ENCODE data around the gene ZNF217.
A peak's percentile ranks its signal among the peaks of the same experiment; 100 is the strongest.
"Not testable (repeated sequence)": the region's sequence is repeated elsewhere in the genome, so short reads cannot be mapped to it uniquely, and the experiment has no call there.

ZNF217 gene

DNA sequence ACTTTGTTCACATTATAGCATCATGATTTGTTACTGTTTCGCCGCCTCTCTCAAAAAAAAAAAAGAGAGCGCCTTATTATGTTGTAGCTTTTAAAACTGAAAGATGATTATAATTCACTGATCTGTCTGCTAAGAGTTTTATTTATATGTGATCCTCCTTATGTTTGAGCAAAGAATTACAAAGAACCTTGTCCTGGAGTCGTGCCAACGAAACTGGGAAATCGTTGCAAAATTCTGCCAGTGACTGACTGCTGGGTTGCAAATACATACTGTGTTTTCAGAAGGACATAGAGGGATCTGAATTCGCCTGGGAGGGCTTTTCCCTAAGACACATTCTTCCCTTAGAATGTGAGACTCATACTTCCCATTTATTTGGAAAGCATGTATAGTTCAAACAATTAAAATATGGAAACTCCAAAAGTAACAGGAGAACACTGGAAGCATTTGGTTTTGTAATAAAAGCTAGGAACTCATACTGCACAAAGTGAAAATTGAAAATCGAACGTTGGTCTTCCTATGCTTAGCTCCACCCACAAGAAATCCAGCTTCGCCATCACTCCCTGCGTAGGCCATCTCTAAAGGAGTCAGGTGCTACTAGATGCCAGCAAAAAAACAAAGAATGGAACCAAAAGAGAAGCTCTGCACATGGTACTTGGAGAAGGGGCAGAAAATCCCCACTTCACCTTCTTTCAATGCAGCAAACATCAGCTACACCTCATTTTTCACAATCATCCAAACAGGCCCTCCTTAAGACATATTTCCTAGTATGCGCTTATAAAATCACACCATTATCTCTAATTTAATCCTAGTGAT lies 2.8 kb upstream of the ZNF217 start:
- H3K27me3 Mint-ChIP-seq; DNase-seq; H3K9me3 Mint-ChIP-seq; ATAC-seq; H3K36me3 Mint-ChIP-seq (ENCODE audit: low read depth): not testable (repeated sequence)
- peak overlapping the region; percentile 78 for H3K4me3 Mint-ChIP-seq
- peaks cover 57% of the 10 kb centered on the region for H3K4me1 Mint-ChIP-seq
- peak overlapping the region; percentile 86 for H3K27ac Mint-ChIP-seq

DNA sequence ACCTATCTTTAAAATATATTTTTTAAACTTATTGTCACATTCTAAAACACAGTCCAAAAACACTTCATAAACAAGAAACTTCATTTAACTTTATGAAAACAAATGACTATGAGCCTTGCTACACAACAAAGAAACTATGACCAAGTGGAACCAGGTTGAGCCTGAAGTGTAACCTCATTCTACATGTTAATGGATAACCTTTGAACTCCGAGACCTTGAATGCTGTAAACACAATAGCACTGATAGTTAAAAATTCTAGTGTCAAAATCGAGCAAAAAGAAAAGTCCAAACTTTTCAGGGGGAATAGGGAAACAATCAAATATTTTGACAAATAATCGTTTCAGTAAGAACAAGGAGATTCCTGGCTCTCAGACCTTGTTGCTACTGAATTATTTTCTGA lies 2.1 kb upstream of the ZNF217 start:
- H3K27me3 Mint-ChIP-seq; H3K36me3 Mint-ChIP-seq (ENCODE audit: low read depth); H3K9me3 Mint-ChIP-seq; DNase-seq; ATAC-seq: not testable (repeated sequence)
- Mint-ChIP-seq H3K4me3 (peak overlapping the region; percentile 78), H3K4me1 (peaks cover 54% of the 10 kb centered on the region), H3K27ac (peak overlapping the region; percentile 86)

DNA sequence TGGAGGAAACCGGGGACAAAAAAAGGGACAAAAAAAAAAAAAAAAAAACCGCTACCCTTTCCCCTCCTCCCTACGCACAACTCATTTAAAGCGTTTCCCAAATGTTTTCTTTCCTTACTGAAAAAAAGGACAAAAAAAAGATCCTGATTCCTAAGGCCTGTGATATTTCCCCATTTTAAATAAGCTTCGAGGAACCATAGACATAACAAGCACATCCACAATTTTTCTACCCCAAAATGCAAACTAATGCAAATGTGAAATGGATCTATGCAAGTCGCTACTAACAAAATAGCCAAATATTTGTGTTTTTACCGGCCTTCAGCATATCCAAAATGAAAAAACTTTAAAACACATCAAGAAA lies 1.4 kb upstream of the ZNF217 start:
- Mint-ChIP-seq H3K36me3 (ENCODE audit: low read depth) (peaks cover 6% of the 10 kb centered on the region), H3K4me1 (peaks cover 60% of the 10 kb centered on the region), H3K4me3 (peak overlapping the region; percentile 87), H3K27ac (peak overlapping the region; percentile 91), H3K27me3 (no peaks in the 10 kb centered on the region), H3K9me3 (no peaks in the 10 kb centered on the region)
- DNase-seq (no peak), ATAC-seq (no peak)

DNA sequence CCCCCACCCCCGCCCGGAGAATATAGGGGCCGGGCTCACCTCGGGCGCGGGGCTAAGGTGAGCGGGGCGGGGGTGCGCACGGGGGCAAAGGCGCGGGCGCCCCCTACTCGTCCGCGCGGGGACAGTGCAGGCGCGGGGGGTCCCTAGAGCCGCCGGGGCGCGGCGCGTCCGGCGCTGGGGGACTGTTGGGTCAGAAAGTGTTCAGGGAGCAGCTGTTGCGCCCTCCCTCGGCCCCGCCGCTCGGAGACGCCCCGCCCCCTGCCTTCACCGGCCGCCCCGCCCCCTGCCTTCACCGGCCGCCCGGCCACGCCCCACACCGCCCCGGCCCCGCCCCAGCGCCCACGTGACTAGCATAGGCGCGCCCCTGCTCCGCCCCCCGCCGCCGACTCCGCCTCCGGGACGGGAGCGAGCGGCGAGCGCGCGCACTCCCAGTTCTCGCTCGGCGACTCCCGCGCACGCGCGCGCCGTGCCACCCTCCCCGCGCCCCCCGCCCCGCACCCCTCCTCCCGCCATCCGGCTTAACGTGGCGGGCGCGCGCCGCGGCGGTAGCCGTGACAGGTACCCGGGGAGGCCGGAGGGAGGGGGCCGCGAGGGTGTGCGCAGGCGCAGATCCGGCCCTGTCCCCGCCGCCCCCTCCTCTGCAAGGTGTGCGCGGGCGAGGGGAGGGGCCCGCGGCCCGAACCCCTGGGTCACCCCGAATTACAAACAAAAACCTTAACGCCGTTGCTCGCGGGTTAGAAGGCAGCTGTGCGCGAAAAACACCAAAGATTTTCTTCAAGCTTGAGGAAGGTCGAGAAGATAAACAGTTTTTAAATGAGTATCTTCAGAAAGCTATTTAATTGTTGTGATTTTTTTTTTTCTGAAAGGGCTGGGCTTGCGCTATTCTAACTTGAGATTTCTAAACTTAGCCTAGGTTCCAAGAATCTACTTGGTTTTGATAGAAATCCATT lies 704 bp upstream of the ZNF217 start:
- H3K4me3 Mint-ChIP-seq, result peak overlapping the region; percentile 95
- DNase-seq, result peak; percentile 99
- H3K36me3 Mint-ChIP-seq (ENCODE audit: low read depth), result peaks cover 6% of the 10 kb centered on the region
- no peaks in the 10 kb centered on the region for H3K27me3 Mint-ChIP-seq
- ATAC-seq, result peak; percentile 82
- peaks cover 59% of the 10 kb centered on the region for H3K4me1 Mint-ChIP-seq
- peak overlapping the region; percentile 91 for H3K27ac Mint-ChIP-seq
- H3K9me3 Mint-ChIP-seq, result no peaks in the 10 kb centered on the region

DNA sequence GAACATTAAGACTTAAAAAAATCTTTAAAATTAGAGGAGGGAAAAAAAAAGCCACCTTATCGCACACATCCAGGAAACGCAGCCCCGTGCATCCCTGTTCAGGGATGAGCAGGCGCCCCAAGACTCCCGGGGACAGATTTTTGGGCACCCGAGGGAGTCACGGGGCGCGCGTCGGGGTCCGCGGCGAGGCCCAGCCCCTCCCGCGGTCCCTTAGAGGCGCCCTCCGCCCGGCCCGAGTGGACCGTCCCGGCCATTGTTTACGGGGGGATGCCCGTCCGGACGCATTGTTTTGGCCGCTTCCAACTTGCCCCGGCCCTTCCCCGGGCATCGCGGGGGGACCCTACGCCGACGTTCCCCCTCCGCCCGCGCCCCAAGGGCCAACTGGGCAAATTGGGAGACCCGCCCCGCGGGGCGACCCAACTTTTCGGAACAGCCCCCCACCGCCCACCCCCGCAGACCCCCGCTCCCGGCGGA lies 610 bp downstream of the ZNF217 start:
- H3K4me1 Mint-ChIP-seq, result peaks cover 51% of the 10 kb centered on the region
- peak overlapping the region; percentile 95 for H3K4me3 Mint-ChIP-seq
- H3K36me3 Mint-ChIP-seq (ENCODE audit: low read depth), result peaks cover 6% of the 10 kb centered on the region
- H3K27me3 Mint-ChIP-seq, result no peaks in the 10 kb centered on the region
- ATAC-seq (no peak), DNase-seq (peak; percentile 37)
- no peaks in the 10 kb centered on the region for H3K9me3 Mint-ChIP-seq
- peak overlapping the region; percentile 94 for H3K27ac Mint-ChIP-seq

DNA sequence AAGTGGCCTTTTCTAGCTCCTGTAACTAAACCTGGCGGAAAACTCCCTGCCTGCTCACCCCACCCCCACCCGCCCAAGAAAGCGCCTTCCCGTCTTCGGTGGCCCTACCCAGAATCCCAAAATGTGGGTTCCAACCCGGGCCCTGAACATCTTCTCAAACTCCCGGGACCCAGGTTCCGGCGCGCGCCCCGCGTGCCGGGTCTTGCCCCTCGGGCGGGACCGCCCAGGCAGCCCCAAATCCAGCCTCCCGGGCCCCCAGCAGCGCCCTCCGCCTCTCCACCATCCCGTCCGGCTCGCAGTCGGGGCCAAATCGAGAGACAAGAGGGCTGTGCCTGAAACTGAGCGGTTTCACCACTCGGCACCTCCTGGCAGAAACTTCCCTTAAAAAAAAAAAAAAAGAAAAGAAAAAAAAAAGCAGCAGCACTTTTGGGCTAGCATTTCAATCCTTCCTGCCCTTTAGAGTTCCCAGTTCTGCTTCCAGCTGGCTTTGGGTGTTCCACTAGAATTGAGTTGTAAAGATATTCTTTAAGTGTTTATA lies 1.1 kb downstream of the ZNF217 start:
- Mint-ChIP-seq H3K4me1 (peaks cover 46% of the 10 kb centered on the region), H3K27ac (peak overlapping the region; percentile 94), H3K4me3 (peak overlapping the region; percentile 95)
- H3K9me3 Mint-ChIP-seq; H3K36me3 Mint-ChIP-seq (ENCODE audit: low read depth); H3K27me3 Mint-ChIP-seq: not testable (repeated sequence)
- ATAC-seq (peak; percentile 13), DNase-seq (peak; percentile 66)

DNA sequence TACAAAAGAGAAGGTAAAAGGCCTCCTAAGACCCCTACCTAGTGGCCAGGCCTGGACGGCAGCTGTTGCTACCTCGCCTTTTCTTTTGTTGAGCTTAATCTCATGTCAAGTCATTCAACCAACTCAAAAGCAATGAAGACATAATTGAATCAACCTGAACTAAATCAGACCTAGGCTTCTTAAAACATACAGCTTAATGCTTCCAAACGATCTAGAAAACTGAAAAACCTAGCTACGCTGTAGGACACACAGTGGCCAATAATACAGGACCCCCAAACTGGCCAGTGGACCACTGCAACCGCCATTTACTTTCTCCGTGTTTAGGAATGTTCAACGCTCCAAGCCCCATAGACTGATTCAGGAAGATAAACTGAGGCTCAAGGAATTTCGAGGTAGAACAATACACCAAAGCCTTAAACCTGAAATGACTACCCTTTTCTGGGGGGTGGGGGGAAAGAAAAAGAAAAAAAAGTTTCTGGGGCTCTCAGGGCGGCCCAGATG lies 1.6 kb downstream of the ZNF217 start:
- H3K36me3 Mint-ChIP-seq (ENCODE audit: low read depth); ATAC-seq; DNase-seq; H3K27me3 Mint-ChIP-seq; H3K9me3 Mint-ChIP-seq: not testable (repeated sequence)
- Mint-ChIP-seq H3K27ac (peak overlapping the region; percentile 94), H3K4me3 (peak overlapping the region; percentile 95), H3K4me1 (peaks cover 47% of the 10 kb centered on the region)

DNA sequence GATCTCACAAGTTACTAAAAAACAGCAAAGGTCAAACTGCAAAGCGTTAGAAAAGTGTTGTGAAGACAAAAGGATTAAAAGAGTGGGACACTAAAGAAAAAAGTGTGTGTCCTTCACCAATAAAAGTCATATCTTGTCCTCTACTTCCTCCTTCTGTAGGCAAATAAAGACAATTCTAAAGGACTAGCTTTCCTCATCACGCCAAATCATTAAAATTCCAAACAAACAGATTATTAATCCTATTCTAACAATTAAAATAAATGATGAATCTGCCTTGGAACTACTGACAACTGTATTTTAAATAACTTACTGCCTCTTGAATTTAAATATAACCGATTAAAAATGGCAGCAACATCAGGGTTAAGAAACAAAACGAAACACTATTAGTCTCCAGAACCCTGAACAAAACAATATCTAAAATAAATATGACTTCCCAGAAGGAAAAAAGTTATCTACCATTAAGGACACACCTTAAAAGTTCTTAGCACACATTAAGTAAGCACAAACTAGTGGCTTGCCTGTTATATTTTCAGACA lies 2.4 kb downstream of the ZNF217 start:
- not testable (repeated sequence) for H3K36me3 Mint-ChIP-seq (ENCODE audit: low read depth)

DNA sequence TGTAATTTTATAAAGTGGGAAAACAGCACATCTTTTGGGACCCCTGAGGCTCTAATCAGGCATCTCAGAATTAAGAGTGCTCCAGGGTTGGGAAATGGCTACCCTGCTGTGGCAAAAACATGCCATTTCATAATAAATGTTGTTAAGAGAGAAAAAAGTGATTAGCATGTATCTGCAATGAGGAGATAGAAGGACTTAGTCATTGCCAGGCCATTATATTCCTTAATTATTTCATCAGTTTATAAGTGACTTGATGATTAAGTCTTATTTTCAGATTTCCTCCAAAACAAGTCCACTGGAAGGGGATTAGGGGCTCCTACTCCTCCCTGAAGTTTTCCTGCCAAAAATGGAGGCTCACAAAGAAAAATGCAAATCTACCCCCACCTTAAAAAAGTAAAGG lies 3.0 kb downstream of the ZNF217 start:
- peak overlapping the region; percentile 95 for H3K4me3 Mint-ChIP-seq
- not testable (repeated sequence) for DNase-seq; ATAC-seq; H3K36me3 Mint-ChIP-seq (ENCODE audit: low read depth); H3K27me3 Mint-ChIP-seq; H3K9me3 Mint-ChIP-seq
- peak overlapping the region; percentile 94 for H3K27ac Mint-ChIP-seq
- peaks cover 48% of the 10 kb centered on the region for H3K4me1 Mint-ChIP-seq

More for the DNA sequence above, 2.4 kb downstream of the ZNF217 start:
- not testable (repeated sequence) for H3K27me3 Mint-ChIP-seq, H3K9me3 Mint-ChIP-seq, DNase-seq, ATAC-seq
- Mint-ChIP-seq H3K4me3 (peak overlapping the region; percentile 95), H3K4me1 (peaks cover 47% of the 10 kb centered on the region), H3K27ac (peak overlapping the region; percentile 94)

DNA sequence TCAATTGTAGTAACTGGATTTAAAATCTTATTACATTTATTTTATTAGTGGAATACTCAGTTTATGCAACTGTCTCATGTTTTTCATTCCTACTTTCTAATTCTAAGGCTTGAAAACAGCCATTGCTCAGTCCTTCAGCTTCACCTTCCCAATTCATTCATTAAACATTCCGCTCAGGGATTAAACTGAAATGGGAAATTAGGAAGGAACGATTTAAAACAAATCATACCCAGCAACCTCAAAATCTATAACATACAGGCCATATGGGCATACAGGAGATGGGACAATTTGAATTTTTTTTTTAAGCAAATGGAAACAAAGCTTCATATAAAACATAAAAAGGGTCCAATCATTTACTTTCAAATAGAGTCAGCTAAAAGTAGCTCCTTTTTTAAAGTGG lies 3.5 kb downstream of the ZNF217 start:
- Mint-ChIP-seq H3K27ac (peak overlapping the region; percentile 94), H3K4me1 (peaks cover 49% of the 10 kb centered on the region), H3K4me3 (peak overlapping the region; percentile 95)
- H3K27me3 Mint-ChIP-seq; DNase-seq; H3K9me3 Mint-ChIP-seq; H3K36me3 Mint-ChIP-seq (ENCODE audit: low read depth); ATAC-seq: not testable (repeated sequence)

DNA sequence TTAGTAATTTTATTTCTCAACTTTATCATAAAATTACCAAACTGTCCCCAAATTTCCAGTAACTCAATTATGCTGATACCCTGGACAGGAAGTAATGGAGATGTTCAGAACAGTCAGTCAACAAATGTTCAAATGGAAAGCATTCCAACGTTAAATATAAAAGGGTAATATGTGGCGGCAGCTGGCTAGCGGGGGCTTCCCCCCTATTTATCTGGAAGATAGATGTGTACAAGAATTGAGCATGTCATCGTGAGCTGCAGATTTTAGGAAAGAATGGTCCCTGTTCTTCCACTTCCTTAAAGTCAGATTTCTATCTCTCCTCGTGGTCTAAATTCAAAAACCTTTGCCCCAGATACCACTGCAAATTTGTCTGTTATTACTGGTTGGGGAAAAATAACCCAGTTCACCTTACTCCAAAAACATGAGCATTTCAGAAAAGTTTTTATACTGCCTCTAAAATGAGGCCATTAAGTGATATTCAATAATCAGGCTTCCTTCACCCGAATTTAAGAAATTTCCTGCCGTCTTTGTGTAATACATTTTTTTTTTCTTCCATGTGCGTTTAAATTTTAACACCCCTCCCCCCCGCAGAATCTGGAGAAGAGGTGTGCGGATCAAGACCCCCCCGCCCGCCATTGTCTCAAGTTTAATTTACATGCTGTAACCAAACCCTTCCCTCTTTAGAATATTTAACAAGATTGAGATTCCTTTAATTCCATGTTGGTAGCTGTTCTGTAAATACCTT lies 4.1 kb downstream of the ZNF217 start:
- Mint-ChIP-seq H3K4me3 (peak overlapping the region; percentile 95), H3K4me1 (peaks cover 50% of the 10 kb centered on the region), H3K27ac (peak overlapping the region; percentile 94)
- not testable (repeated sequence) for ATAC-seq; H3K36me3 Mint-ChIP-seq (ENCODE audit: low read depth); H3K9me3 Mint-ChIP-seq; DNase-seq; H3K27me3 Mint-ChIP-seq

DNA sequence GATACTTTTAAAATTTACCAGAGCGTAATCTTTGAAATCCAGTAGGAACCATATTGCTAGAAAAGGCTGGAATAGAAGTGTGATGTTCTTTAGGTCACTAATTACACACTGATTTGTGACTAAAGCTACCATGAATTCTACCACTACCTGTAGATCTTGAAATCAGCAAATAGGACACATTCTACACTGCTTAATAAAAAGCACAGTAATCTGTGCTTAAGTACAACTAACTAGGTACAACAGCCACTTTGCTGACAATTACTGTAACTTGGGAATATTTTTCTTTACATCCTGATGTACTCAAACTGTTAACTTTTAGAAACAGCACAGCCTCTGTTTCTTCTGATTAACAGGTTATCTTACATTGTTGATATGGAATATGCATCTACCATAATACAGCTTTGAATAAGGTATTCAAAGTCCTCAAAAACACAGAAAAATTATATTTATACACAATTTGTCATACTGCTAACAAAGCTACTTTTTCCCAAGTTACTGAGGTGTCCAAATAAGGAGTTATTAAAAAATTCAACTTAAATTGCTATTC lies 6.4 kb downstream of the ZNF217 start:
- H3K27me3 Mint-ChIP-seq, result not testable (repeated sequence)

DNA sequence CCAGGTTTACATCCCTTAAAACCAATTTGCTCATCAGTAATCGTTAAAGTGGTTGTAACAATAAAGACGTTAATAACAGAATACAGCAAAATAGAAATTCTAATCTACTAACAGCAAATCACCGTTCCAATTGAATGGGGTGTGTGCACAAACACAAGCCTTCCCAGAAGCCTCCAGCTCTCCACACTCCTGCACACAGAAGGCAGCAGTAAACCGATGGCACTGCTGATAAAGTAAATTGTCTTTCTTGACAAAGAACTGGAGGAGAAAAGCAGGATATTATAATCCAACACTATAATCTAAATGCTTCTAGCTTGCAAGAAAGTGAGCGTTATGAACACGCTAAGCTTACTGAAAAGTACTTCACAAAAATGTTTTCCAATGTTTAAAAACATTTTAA lies 7.0 kb downstream of the ZNF217 start:
- no peak for ATAC-seq
- no peaks in the 10 kb centered on the region for H3K9me3 Mint-ChIP-seq
- H3K4me1 Mint-ChIP-seq, result peaks cover 75% of the 10 kb centered on the region
- peaks cover 14% of the 10 kb centered on the region for H3K36me3 Mint-ChIP-seq (ENCODE audit: low read depth)
- DNase-seq, result no peak
- H3K27me3 Mint-ChIP-seq, result no peaks in the 10 kb centered on the region
- peak overlapping the region; percentile 95 for H3K27ac Mint-ChIP-seq
- H3K4me3 Mint-ChIP-seq, result peak overlapping the region; percentile 73

More for the DNA sequence above, 6.4 kb downstream of the ZNF217 start:
- peaks cover 72% of the 10 kb centered on the region for H3K4me1 Mint-ChIP-seq
- peak overlapping the region; percentile 95 for H3K27ac Mint-ChIP-seq
- peak overlapping the region; percentile 73 for H3K4me3 Mint-ChIP-seq
- not testable (repeated sequence) for ATAC-seq, DNase-seq, H3K9me3 Mint-ChIP-seq
- H3K36me3 Mint-ChIP-seq (ENCODE audit: low read depth), result peaks cover 12% of the 10 kb centered on the region

Measured in activated naive CD8-positive, alpha-beta T cell treated with anti-CD3 and anti-CD28 coated beads, Interleukin-2, amount 50 U/mL, for 24 hours (primary cell).